ENCODE data around the gene EML6.
A peak's percentile ranks its signal among the peaks of the same experiment; 100 is the strongest.

EML6 gene

GRCh38 chr2:54760310-54760709 lies 36.8 kb downstream of the EML6 start:
- no peak overlapping the region for H3K4me3 ChIP-seq (ENCODE audit: low read depth, low read length)
- no peak for TF ChIP-seq CTCF (IDR thresholded peaks at IDR 0.05; ENCODE audit: low read depth, low read length)

GRCh38 chr2:54763636-54764291 lies 40.3 kb downstream of the EML6 start:
- H3K4me3 ChIP-seq (ENCODE audit: low read depth, low read length) = no peak overlapping the region
- peak; percentile 25; the same call in 1 of the 2 replicates for TF ChIP-seq CTCF (IDR thresholded peaks at IDR 0.05; ENCODE audit: low read depth, low read length)

- TF ChIP-seq CTCF (IDR thresholded peaks at IDR 0.05; ENCODE audit: low read depth, low read length) = no peak
- no peak overlapping the region for H3K4me3 ChIP-seq (ENCODE audit: low read depth, low read length)
Observed at GRCh38 chr2:54767921-54768320, 44.5 kb downstream of the EML6 start.

GRCh38 chr2:54768772-54769428 lies 45.4 kb downstream of the EML6 start:
- no peak for TF ChIP-seq CTCF (IDR thresholded peaks at IDR 0.05; ENCODE audit: low read depth, low read length)
- no peak overlapping the region for H3K4me3 ChIP-seq (ENCODE audit: low read depth, low read length)

GRCh38 chr2:54770211-54770610 lies 46.7 kb downstream of the EML6 start:
- TF ChIP-seq CTCF (IDR thresholded peaks at IDR 0.05; ENCODE audit: low read depth, low read length) = no peak
- no peak overlapping the region for H3K4me3 ChIP-seq (ENCODE audit: low read depth, low read length)

- no peak for TF ChIP-seq CTCF (IDR thresholded peaks at IDR 0.05; ENCODE audit: low read depth, low read length)
- H3K4me3 ChIP-seq (ENCODE audit: low read depth, low read length) = no peak overlapping the region
Observed at GRCh38 chr2:54770676-54771075, 47.2 kb downstream of the EML6 start.

- TF ChIP-seq CTCF (IDR thresholded peaks at IDR 0.05; ENCODE audit: low read depth, low read length) = no peak
- H3K4me3 ChIP-seq (ENCODE audit: low read depth, low read length) = no peak overlapping the region
Observed at GRCh38 chr2:54771166-54771885, 47.9 kb downstream of the EML6 start.
